ENCODE measurements around the gene CLDN18.

DNA sequence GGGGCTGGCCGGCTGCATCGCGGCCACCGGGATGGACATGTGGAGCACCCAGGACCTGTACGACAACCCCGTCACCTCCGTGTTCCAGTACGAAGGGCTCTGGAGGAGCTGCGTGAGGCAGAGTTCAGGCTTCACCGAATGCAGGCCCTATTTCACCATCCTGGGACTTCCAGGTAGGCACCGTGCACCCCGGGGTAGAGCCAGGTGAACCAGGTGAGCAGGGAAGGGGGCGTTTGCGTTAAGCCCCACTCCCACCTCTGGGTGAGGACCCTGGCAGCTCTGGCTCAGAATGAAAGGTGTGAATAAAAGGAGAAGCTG lies 267 bp downstream of the CLDN18 start:
- TF ChIP-seq ZNF384 (IDR thresholded peaks at IDR 0.05) (no peak), SP1 (IDR thresholded peaks at IDR 0.05) (no peak), TARDBP (IDR thresholded peaks at IDR 0.05) (no peak), BHLHE40 (IDR thresholded peaks at IDR 0.05; ENCODE audit: borderline replicate concordance) (no peak), LEF1 (IDR thresholded peaks at IDR 0.05; ENCODE audit: borderline replicate concordance) (no peak), NFRKB (IDR thresholded peaks at IDR 0.05) (no peak), FOXA1 (IDR thresholded peaks at IDR 0.05) (no peak), FOXK2 (IDR thresholded peaks at IDR 0.05) (no peak), L3MBTL2 (conservative IDR thresholded peaks at IDR 0.05) (no peak), ARNT (IDR thresholded peaks at IDR 0.05) (no peak), HDGF (IDR thresholded peaks at IDR 0.05; ENCODE audit: borderline replicate concordance) (no peak), CTBP1 (IDR thresholded peaks at IDR 0.05; ENCODE audit: borderline replicate concordance) (no peak)
